ENCODE measurements around the gene LAMA3.

- TF ChIP-seq CTCF (IDR thresholded peaks at IDR 0.05): no peak
- no peak for TF ChIP-seq POLR2A (IDR thresholded peaks at IDR 0.05)
- TF ChIP-seq EP300 (IDR thresholded peaks at IDR 0.05): no peak
Measured at GRCh38 chr18:23721696-23722480, 32.6 kb downstream of the LAMA3 start.

Measured in tibial nerve (tissue), 4 donors.